ENCODE measurements around the gene SCYL2. TPM values are rescaled to one million over a fixed set of nuclear protein-coding genes. Genes with fewer than 3 reads are reported as not detected.

Gene SCYL2
- total and polyA plus RNA-seq, 2 of the 13 experiments (the other 11 are each of a cell fraction or from before 2014, with no cell fraction given), result 11.4 to 28.8 TPM

DNA sequence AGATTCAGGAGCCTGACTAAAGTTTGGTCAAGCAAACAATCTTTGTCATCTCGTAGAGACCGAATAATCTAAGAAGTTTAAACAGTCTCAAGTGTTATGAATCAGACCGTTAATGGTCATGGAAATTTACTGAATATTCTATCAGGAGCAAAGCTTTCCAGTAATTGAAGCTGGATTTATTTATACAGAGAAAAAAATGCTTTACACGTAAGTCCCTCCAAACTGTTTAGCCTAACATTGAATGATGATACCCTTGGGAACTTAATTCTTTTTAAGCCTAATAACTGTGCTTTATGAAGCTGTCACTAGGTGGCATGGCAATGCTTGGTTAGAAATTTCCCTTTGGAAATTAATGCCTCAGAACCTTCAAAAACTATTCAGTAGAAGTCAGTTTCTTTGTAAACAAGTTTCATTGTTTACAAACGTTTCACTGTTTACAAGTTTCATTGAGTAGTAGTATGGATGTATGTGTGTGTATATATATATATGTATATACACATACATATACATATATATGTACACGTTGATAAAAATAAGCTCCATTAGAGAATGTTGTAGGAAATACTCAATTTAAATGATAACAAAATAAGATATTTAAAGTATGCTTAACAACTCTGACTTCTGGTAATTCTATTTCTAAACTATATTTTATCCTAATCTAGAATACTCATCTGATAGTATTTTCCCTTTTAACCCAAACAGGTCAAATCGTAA is 32.2 kb upstream of the SCYL2 start:
- no TSS peak for BruUV-seq (replicated peaks)
- no peak overlapping the region for H3K4me3 ChIP-seq (replicated peaks in 1 of 3; ENCODE audit: insufficient read depth in 1 of 3, low read depth in 2 of 3, low read length in 3 of 3)
- DNase-seq (ENCODE audit: low spot score), result peak; percentile 44
- H3K27ac ChIP-seq (ENCODE audit: extremely low read length, insufficient read depth, low read length), result no peak overlapping the region
- no peak overlapping the region for H3K4me2 ChIP-seq (ENCODE audit: low read depth, low read length)
- H3K79me2 ChIP-seq (ENCODE audit: insufficient read depth, low read length), result no peaks in the 10 kb centered on the region
- in situ Hi-C loops (cut with HindIII; ENCODE audit: extremely low pct_ligation_motif_present, low pct_unique_long_range_greater_than_20kb) (no loop called here), intact Hi-C loops (cut with micrococcal nuclease; ENCODE audit: unreplicated experiment) (loop anchor here (2.0 to 5.0 kb wide), 4 partner anchors 46 to 503 kb away; no protein-coding TSS in a partner anchor)
- no peaks in the 10 kb centered on the region for H3K27me3 ChIP-seq (ENCODE audit: control insufficient read depth in 1 of 2, insufficient read depth in 2 of 2, low read length in 2 of 2)
- WGBS (ENCODE audit: low lambda C conversion rate), result 75% methylated on average over 7 of the region's 7 CpGs
- H3K9me3 ChIP-seq (ENCODE audit: low read length), result no peaks in the 10 kb centered on the region
- POLR2A ChIA-PET, result no interaction called here
- CTCF ChIA-PET (ENCODE audit: low intra/inter-chr PET ratio, low total read pairs), result interaction anchor here (0.8 kb wide), 1 partner anchor 319 kb away, joined by 3 read pairs; no protein-coding TSS in a partner anchor
- H3K4me1 ChIP-seq (ENCODE audit: insufficient read depth, low read length), result peaks cover 5% of the 10 kb centered on the region
- no peak overlapping the region for H2AFZ ChIP-seq (ENCODE audit: low read length)
- no peaks in the 10 kb centered on the region for H4K20me1 ChIP-seq (ENCODE audit: insufficient read depth, low read length)
- H3K36me3 ChIP-seq (replicated peaks in 1 of 2; ENCODE audit: control insufficient read depth in 1 of 2, insufficient read depth in 2 of 2, low read length in 2 of 2), result no peaks in the 10 kb centered on the region
- ATAC-seq, result peak; percentile 60
- FAIRE-seq, result peak; percentile 72
- H3K9ac ChIP-seq (ENCODE audit: insufficient read depth, low read depth, low read length), result no peak overlapping the region
- TF ChIP-seq, protein P1, sequence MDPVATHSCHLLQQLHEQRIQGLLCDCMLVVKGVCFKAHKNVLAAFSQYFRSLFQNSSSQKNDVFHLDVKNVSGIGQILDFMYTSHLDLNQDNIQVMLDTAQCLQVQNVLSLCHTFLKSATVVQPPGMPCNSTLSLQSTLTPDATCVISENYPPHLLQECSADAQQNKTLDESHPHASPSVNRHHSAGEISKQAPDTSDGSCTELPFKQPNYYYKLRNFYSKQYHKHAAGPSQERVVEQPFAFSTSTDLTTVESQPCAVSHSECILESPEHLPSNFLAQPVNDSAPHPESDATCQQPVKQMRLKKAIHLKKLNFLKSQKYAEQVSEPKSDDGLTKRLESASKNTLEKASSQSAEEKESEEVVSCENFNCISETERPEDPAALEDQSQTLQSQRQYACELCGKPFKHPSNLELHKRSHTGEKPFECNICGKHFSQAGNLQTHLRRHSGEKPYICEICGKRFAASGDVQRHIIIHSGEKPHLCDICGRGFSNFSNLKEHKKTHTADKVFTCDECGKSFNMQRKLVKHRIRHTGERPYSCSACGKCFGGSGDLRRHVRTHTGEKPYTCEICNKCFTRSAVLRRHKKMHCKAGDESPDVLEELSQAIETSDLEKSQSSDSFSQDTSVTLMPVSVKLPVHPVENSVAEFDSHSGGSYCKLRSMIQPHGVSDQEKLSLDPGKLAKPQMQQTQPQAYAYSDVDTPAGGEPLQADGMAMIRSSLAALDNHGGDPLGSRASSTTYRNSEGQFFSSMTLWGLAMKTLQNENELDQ (CRISPR knock-in tag; IDR thresholded peaks at IDR 0.05; ENCODE audit: borderline replicate concordance), result no peak
- TF ChIP-seq ZBTB7A (CRISPR knock-in tag; IDR thresholded peaks at IDR 0.05), result no peak
- 0 out of 4 replicates have a peak, but pooled peaks of 1 of the 2 experiments have one; percentile 23 for TF ChIP-seq KLF16 (CRISPR knock-in tag; IDR thresholded peaks at IDR 0.05)
- no peak for TF ChIP-seq ZNF101 (CRISPR knock-in tag; IDR thresholded peaks at IDR 0.05; ENCODE audit: borderline replicate concordance, low read depth)
- no peak for TF ChIP-seq ZNF674 (CRISPR knock-in tag; IDR thresholded peaks at IDR 0.05; ENCODE audit: low read depth)
- TF ChIP-seq STAG1 (CRISPR knock-in tag; IDR thresholded peaks at IDR 0.05), result peak; percentile 78
- TF ChIP-seq ZNF660 (CRISPR knock-in tag; IDR thresholded peaks at IDR 0.05; ENCODE audit: borderline replicate concordance, low read depth), result no peak
- no peak for TF ChIP-seq BRD4 (CRISPR knock-in tag; IDR thresholded peaks at IDR 0.05)
- TF ChIP-seq, protein P2, sequence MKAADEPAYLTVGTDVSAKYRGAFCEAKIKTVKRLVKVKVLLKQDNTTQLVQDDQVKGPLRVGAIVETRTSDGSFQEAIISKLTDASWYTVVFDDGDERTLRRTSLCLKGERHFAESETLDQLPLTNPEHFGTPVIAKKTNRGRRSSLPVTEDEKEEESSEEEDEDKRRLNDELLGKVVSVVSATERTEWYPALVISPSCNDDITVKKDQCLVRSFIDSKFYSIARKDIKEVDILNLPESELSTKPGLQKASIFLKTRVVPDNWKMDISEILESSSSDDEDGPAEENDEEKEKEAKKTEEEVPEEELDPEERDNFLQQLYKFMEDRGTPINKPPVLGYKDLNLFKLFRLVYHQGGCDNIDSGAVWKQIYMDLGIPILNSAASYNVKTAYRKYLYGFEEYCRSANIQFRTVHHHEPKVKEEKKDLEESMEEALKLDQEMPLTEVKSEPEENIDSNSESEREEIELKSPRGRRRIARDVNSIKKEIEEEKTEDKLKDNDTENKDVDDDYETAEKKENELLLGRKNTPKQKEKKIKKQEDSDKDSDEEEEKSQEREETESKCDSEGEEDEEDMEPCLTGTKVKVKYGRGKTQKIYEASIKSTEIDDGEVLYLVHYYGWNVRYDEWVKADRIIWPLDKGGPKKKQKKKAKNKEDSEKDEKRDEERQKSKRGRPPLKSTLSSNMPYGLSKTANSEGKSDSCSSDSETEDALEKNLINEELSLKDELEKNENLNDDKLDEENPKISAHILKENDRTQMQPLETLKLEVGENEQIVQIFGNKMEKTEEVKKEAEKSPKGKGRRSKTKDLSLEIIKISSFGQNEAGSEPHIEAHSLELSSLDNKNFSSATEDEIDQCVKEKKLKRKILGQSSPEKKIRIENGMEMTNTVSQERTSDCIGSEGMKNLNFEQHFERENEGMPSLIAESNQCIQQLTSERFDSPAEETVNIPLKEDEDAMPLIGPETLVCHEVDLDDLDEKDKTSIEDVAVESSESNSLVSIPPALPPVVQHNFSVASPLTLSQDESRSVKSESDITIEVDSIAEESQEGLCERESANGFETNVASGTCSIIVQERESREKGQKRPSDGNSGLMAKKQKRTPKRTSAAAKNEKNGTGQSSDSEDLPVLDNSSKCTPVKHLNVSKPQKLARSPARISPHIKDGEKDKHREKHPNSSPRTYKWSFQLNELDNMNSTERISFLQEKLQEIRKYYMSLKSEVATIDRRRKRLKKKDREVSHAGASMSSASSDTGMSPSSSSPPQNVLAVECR (CRISPR knock-in tag; IDR thresholded peaks at IDR 0.05; ENCODE audit: borderline replicate concordance), result no peak
- TF ChIP-seq TCF7L2 (IDR thresholded peaks at IDR 0.05; ENCODE audit: low read depth, low read length), result no peak
- no peak for TF ChIP-seq MIER3 (CRISPR knock-in tag; IDR thresholded peaks at IDR 0.05; ENCODE audit: borderline replicate concordance)
- no peak for TF ChIP-seq ZNF782 (CRISPR knock-in tag; IDR thresholded peaks at IDR 0.05; ENCODE audit: borderline replicate concordance)
- peak; percentile 52; the same call in 1 of the 2 replicates for TF ChIP-seq SMC3 (IDR thresholded peaks at IDR 0.05; ENCODE audit: low read length)
- TF ChIP-seq ZFP36L1 (CRISPR knock-in tag; IDR thresholded peaks at IDR 0.05), result no peak
- TF ChIP-seq, protein P3, sequence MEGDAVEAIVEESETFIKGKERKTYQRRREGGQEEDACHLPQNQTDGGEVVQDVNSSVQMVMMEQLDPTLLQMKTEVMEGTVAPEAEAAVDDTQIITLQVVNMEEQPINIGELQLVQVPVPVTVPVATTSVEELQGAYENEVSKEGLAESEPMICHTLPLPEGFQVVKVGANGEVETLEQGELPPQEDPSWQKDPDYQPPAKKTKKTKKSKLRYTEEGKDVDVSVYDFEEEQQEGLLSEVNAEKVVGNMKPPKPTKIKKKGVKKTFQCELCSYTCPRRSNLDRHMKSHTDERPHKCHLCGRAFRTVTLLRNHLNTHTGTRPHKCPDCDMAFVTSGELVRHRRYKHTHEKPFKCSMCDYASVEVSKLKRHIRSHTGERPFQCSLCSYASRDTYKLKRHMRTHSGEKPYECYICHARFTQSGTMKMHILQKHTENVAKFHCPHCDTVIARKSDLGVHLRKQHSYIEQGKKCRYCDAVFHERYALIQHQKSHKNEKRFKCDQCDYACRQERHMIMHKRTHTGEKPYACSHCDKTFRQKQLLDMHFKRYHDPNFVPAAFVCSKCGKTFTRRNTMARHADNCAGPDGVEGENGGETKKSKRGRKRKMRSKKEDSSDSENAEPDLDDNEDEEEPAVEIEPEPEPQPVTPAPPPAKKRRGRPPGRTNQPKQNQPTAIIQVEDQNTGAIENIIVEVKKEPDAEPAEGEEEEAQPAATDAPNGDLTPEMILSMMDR (CRISPR knock-in tag; IDR thresholded peaks at IDR 0.05), result peak; percentile 69
- TF ChIP-seq ZNF337 (CRISPR knock-in tag; IDR thresholded peaks at IDR 0.05; ENCODE audit: borderline replicate concordance, low read depth), result no peak

All from HepG2 (cell line).